ENCODE measurements around the gene GREB1.

DNA sequence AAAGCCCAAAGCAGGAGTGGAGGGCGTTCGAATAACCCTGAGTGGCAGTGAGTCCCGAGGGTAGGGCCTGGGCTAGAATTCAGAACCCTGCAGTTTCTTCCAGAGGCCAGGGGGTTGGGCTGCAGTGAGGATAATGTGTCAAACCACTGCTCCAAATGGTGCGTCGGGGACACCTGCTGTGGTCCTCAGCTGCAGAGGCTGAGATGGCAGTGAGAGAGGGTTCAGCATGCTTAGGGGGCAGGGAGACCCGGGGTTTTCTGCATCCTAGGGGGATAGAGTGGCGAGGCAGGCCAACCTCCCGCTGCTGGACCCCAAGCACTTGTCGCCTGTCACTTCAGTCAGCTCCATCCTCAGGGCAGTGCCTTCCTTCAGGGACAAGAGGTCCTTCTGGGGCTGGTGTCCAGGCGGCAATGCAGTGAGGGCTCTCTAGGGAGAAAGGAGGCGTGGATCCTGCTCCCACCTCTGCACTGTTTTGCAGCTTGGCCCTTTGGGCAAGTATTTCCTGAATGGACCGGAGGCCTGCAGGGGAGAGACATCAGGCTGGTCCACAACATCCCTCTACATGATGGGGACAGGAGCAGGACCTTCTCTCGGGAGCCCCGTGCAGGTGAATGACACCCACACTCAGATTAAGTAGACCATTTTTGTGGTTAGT, 144.6 kb downstream of the GREB1 start:
- TF ChIP-seq CTCF (IDR thresholded peaks at IDR 0.05; ENCODE audit: poor library complexity) (no peak), EZH2 (IDR thresholded peaks at IDR 0.05; ENCODE audit: borderline replicate concordance) (no peak), EZH2phosphoT487 (IDR thresholded peaks at IDR 0.05; ENCODE audit: low read depth, severe bottlenecking, unreplicated experiment) (no peak)

Data from hepatocyte (in vitro differentiated cells).